ENCODE measurements around the gene TYW1B. TPM values are rescaled to one million over a fixed set of nuclear protein-coding genes. Genes with fewer than 3 reads are reported as not detected.
"Not testable (repeated sequence)": the region's sequence is repeated elsewhere in the genome, so short reads cannot be mapped to it uniquely, and the experiment has no call there.

The TYW1B gene
- polyA plus RNA-seq, 10 donors = 4.3 to 13.3 (median 5.4) TPM

DNA sequence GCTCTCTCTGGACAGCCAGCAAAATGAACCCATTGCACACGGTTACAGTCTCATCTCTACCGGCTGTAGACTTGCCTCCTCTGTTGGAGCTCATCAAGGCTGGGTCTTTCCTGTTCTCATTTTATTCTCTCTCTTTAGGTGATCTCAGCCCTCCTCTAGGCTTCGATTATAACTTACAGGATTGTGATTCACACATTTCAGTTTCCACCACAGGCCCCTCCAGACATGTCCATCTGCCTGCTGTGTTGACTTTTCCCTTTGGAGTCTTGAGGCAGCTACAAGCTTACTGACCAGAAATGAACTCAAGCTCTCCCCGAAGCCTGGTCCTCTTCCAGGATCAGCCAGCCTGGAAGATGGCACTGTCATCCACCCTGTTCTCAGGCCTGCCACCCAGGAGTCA, 268.5 kb downstream of the TYW1B start:
- DNase-seq = not testable (repeated sequence)

DNA sequence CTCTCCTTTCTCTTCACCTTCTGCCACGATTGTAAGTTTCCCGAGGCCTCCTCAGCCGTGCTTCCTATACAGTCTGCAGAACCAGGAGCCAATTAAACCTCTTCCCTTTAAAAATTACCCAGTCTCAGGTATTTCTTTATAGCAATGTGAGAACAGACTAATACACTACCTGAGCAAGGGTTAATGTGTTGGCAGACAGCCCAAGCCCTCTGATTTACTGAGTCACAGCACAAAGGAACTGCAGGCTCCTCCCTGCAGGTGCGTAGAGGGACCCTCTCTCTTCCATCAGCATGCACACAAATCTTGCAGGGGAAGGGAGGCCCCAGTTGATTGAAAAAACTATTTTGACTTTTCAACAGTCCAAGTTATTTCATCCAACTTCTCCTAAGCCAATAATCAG, 271.3 kb downstream of the TYW1B start:
- DNase-seq = not testable (repeated sequence)

DNA sequence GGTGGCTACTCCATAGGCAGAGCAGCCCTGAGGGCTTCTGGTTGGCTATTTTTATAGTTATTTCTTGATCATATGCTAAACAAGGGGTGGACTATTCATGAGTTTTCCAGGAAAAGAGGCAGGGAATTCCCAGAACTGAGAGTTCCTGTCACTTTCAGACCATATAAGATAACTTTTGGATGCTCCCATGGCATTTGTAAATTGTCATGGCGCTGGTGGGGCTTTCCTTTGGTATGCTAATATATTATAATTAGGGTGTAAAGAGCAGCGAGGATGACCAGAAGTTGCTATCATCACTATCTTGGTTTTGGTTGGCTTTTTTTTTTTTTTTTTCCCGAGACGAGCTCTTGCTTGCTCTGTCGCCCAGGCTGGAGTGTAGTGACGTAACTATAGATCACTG, 272.8 kb downstream of the TYW1B start:
- not testable (repeated sequence) for DNase-seq

DNA sequence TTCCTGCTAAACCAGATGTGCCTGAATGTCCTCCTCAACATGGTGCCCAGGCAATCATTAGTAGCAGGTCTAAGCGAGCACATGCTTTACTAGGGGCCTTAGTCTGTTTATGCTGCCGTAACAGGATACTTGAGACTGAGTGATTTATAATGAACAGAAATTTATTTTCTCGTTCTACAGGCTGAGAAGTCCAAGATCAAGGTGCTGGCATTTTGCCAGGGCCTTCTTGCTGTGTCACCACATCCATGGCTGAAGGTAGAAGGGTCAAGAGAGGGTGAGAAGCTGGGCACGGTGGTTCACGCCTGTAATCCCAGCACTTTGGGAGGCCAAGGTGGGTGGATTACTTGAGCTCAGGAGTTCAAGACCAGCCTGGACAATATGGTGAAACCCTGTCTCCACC, 273.6 kb downstream of the TYW1B start:
- DNase-seq = not testable (repeated sequence)

DNA sequence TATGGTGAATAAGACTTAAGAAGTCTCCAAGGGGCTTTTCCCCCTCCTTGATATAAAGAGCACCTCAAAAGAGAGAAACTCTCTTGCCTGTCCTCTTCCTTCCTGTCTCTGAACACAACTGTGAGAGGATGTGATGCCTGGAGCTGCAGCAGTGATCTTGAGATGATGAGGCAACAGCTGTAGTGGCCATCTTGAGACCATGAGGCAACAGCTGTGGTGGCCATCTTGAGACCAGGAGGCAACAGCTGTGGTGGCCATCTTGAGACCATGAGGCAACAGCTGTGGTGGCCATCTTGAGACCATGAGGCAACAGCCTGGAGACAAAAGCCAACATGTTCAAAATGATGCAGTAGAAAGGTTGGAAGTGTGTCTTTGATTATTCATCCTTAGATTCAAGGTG, 277.5 kb downstream of the TYW1B start:
- not testable (repeated sequence) for DNase-seq

DNA sequence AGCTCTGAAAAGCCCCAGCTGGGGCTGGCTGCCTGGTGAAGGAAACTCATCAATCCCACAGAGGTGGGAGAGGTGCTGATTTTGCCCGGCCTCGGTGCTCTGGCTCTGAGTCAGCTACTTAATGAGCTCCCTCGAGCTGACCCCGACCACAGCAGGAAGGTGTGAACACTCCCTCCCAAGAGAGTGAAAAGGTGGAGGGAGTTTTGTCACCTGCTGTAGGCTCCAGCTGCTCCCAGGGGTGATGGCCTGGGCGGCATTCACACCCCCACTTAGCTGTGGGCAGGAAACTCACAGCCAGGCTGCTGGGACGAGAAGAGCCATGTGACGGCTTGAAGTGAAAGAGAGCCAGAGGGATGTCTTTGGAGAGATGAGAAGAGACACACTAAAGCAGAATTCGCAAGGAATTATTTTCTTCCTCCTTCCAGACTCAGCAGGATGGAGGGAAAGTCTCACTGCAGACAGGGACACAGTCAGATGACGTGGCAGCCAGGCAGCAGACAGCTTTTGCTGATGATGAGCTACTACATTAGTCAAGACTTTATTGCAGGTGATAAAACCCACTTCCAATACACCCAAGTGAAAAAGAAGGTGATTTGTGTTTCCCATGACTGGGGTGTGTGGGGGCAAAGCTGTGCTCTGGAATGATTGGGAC, 281.3 kb downstream of the TYW1B start:
- peak in 1 of 3 donors; percentile 11 for DNase-seq

DNA sequence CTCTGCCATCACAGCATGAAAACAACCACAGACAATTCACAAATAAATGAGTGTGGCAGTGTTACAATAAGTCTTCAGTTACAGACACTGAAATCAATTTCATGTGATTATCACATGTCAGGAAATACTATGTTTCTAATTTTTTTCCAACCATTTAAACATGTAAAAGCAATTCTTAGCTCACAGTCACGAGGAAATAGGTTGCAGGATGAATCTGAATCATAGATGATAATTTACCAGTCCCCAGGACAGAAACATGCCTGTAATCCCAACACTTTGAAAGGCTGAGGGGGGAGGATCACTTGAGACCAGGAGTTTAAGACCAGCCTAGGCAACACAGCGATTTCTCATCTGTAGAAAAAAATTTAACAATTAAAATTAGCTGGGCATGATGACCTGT, 283.5 kb downstream of the TYW1B start:
- not testable (repeated sequence) for DNase-seq

DNA sequence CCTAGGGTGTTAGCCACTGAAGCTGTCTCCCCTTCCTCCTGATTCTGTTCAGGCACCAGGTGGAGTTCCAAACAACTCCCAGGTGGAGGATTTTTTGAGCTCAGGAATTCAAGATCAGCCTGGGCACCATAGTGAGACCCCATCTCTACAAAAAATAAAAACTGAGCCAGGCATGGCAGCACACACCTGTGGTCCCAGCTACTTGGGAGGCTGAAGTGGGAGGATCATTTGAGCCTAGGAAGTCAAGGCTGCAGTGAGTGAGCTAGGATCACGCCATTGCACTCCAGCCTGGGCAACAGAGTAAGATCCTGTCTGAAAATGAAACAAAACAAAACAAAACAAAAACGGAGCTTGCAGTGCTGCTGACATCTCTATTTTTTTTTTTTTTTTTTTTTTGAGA, 287.1 kb downstream of the TYW1B start:
- no peak for DNase-seq

DNA sequence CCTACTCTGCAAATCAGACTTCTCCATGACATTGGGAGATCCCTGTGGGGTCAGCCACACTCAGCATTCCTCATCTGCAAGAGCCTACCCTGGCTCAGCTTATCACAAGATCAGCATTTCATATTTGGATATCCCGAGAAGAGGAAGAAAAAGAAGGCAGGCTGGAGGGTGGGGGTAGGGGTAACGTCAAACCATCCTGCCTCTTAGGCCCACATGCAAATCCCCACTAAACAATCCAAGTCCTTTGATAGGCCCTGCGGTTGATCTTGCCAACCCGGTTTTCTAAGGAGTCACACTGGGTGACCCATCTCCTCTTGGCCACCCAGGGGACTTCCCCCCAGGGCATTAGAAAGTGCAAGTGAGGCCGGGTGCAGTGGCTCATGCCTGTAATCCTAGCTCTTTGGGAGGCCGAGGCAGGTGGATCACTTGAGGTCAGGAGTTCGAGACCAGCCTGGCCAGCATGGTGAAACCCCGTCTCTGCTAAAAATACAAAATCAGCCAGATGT, 287.8 kb downstream of the TYW1B start:
- no peak for DNase-seq

DNA sequence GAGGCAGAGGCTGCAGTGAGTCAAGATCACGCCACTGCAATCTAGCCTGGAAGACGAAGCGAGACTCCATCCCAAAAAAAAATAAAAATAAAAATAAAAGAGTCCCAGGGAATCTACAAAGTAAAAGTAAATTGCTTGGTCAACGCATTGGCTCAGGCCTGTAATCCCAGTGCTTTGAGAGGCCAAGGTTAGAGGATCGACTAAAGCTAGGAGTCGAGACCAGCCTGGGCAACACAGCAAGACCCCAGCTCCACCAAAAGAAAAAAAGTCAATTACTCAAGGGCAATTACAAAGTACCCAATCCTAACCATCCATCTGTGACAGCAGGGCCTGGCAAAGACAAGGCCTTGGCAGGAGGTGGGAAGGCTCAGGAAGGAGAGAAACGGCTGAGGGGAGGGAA, 288.3 kb downstream of the TYW1B start:
- DNase-seq = no peak

DNA sequence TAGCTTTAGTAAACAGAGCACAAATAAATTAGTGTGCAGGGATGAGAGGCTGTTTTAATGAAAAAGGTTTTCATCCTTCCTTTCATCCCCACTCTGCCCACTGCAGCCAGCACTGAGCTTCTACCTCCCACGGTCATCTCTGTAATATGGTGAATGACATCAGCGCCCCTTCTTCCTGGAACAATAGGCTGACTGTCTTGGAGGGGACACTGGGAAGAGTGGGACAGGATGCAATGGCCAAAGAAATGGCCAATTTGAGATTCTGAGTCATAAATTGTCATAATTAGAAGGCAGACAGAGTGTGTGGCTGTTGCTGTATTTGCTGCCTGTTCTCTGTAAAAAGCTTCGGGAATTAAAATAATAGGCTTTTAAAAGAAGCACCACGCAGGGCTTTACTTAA, 289.1 kb downstream of the TYW1B start:
- DNase-seq = peak in 1 of 3 donors; percentile 4

DNA sequence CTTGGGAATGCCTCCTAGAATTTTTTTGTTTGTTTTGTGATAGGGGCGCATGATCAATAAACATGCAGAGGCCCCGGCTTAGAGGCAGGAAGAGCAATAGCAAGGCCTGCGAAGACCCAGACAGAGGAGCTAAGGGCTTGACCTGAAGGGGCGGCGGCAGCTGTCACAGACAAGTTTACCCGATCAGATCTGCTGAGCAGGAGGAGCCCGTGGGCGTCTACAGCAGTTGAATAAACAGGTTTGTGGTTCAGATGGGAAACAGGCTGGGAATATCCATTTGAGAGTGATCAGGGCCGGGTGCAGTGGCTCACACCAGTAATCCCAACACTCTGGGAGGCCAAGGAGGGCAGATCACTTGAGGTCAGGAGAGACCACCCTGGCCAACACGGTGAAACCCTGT, 289.9 kb downstream of the TYW1B start:
- DNase-seq = no peak

DNA sequence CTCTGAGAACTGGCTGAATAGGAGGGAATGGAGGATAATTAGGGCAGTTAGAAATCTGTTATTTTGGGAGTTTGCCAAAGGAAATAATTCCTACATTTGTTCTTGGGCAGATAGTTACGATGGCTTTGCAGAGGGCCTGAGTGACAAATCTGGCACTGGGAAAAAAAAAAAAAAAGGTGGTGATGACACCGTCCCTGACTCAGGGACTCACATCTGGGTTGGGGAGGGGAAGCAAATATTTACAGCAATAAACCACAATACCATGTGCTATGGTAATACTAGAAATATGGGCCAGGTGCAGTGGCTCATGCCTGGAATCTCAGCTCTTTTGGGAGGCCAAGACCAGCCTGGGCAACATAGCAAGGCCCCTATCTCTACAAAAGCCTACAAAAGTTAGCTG, 292.0 kb downstream of the TYW1B start:
- DNase-seq = not testable (repeated sequence)

DNA sequence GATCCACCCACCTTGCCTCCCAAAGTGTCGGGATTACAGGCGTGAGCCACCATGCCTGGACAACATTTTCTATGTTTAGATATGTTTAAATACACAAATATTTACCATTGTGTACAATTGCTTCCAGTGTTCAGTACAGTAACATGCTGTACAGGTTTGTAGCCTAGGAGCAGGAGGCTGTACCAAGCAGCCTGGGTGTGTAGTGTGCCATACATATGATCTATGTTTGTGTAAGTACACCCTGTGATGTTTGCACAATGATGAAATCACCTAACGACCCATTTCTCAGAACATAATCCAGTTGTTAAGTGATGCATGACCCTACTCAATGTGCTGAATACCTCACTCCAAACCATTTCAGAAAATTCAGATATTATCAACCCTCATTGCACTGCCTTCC, 297.0 kb downstream of the TYW1B start:
- DNase-seq = not testable (repeated sequence)

Other genes starting within 250 kb of the TYW1B start
- 10 to 100 TPM; 26.9 to 32.8 (median 28.7) TPM for gene POM121, start 96.9 kb upstream of the TYW1B start, polyA plus RNA-seq (ENCODE audit: insufficient read length in 10 of 10)
- 1 to 10 TPM in 1 of 10 donors, under 1 TPM in 8, not detected in 1; 0.22 to 1.1 (median 0.59) TPM for gene TRIM74, start 141.3 kb upstream of the TYW1B start, polyA plus RNA-seq (ENCODE audit: insufficient read length in 10 of 10)
- gene SPDYE8, start 201.6 kb upstream of the TYW1B start, polyA plus RNA-seq (ENCODE audit: insufficient read length in 10 of 10) = under 1 TPM; 0.10 to 0.55 (median 0.13) TPM
- under 1 TPM; 0.10 to 0.55 (median 0.13) TPM for gene SPDYE11, start 229.7 kb upstream of the TYW1B start, polyA plus RNA-seq (ENCODE audit: insufficient read length in 10 of 10)